Measurements from ENCODE around the gene RAB43.
"Not testable (repeated sequence)": the region's sequence is repeated elsewhere in the genome, so short reads cannot be mapped to it uniquely, and the experiment has no call there.

RAB43 gene

GRCh38 chr3:129121792-129122411 lies at the start of gene RAB43:
TSS of gene RAB43 (minus strand) at chr3:129121804. CDS start at chr3:129121489, 315 bp downstream.
- peak within 1 kb of the TSS; percentile 65 to 86 for H3K9ac ChIP-seq (ENCODE audit: low read depth in 1 of 2, low read length in 2 of 2)
- peaks cover 46 to 50% of the 10 kb centered on the region in 2 donors for H3K4me1 ChIP-seq (ENCODE audit: control insufficient read depth in 1 of 2, insufficient read depth in 2 of 2, low read length in 2 of 2)
- peak within 1 kb of the TSS; percentile 89 for H3K27ac ChIP-seq (ENCODE audit: low read depth, low read length)
- no peaks in the 10 kb centered on the region for H3K27me3 ChIP-seq (ENCODE audit: control insufficient read depth in 1 of 2, insufficient read depth in 2 of 2, low read length in 2 of 2)
- H3K36me3 ChIP-seq (ENCODE audit: control insufficient read depth in 1 of 2, insufficient read depth in 2 of 2, low read length in 2 of 2): peaks cover 3 to 4% of the 10 kb centered on the region in 2 donors
- H3K9me3 ChIP-seq (ENCODE audit: control insufficient read depth in 1 of 2, low read length in 2 of 2): no peaks in the 10 kb centered on the region
- peak within 1 kb of the TSS; percentile 74 to 83 for H3K4me3 ChIP-seq (ENCODE audit: low read depth in 1 of 2, low read length in 2 of 2)

DNA sequence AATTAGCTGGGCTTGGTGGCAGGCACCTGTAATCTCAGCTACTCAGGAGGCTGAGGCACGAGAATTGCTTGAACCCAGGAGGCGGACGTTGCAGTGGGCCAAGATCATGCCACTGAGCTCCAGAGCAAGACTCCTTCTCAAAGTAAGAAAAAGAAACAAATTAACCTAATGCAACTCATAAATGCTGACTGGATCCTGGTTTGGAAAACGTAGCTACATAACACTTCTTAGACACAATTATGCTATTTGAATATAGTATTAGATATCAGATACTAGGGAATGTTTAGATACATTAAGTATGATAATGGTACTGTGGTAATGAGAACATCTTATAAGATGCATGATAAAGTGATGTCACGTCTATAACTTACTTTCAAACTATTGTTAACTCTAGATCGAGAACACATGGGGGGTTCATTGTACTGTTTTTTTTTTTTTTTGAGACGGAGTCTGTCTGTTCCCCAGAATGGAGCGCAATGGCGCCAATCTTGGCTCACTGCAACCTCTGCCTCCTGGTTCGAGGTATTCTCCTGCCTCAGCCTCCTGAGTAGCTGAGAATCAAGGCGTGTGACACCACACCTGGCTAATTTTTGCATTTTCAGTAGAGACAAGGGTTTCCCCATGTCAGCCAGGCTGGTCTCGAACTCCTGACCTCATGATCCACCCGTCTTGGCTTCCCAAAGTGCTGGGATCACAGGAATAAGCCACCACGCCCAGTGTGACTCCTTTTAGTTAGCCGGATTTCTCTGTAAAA lies 45.2 kb upstream of the RAB43 start:
- peaks cover 7 to 13% of the 10 kb centered on the region in 2 donors for H3K4me1 ChIP-seq (ENCODE audit: control insufficient read depth in 1 of 2, insufficient read depth in 2 of 2, low read length in 2 of 2)
- no peaks in the 10 kb centered on the region for H3K27me3 ChIP-seq (ENCODE audit: control insufficient read depth in 1 of 2, insufficient read depth in 2 of 2, low read length in 2 of 2)
- H3K9me3 ChIP-seq (ENCODE audit: control insufficient read depth in 1 of 2, low read length in 2 of 2): no peaks in the 10 kb centered on the region
- no peak overlapping the region for H3K9ac ChIP-seq (ENCODE audit: low read depth in 1 of 2, low read length in 2 of 2)
- H3K4me3 ChIP-seq (ENCODE audit: low read depth in 1 of 2, low read length in 2 of 2): no peak overlapping the region
- no peak overlapping the region for H3K27ac ChIP-seq (ENCODE audit: low read depth, low read length)
- peaks cover 31 to 51% of the 10 kb centered on the region in 2 donors for H3K36me3 ChIP-seq (ENCODE audit: control insufficient read depth in 1 of 2, insufficient read depth in 2 of 2, low read length in 2 of 2)

DNA sequence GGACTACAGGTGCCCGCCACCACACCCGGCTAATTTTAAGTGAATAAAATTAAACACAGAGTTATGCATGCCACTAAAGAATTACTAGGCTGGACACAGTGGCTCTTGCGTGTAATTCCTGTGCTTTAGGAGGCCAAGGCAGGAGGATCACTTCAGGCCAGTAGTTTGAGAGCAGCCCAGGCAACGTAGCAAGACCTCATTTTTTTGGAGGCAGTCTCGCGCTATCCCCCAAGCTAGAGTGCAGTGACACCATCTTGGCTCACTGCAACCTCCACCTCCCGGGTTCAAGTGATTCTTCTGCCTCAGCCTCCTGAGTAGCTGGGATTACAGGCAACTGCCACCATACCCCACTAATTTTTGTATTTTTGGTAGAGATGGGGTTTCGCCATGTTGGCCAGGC lies 44.0 kb upstream of the RAB43 start:
- H3K4me1 ChIP-seq (ENCODE audit: control insufficient read depth in 1 of 2, insufficient read depth in 2 of 2, low read length in 2 of 2): peaks cover 7 to 15% of the 10 kb centered on the region in 2 donors
- H3K9me3 ChIP-seq (ENCODE audit: control insufficient read depth in 1 of 2, low read length in 2 of 2); H3K27me3 ChIP-seq (ENCODE audit: control insufficient read depth in 1 of 2, insufficient read depth in 2 of 2, low read length in 2 of 2); H3K27ac ChIP-seq (ENCODE audit: low read depth, low read length); H3K9ac ChIP-seq (ENCODE audit: low read depth in 1 of 2, low read length in 2 of 2); H3K4me3 ChIP-seq (ENCODE audit: low read depth in 1 of 2, low read length in 2 of 2): not testable (repeated sequence)
- peaks cover 21 to 40% of the 10 kb centered on the region in 2 donors for H3K36me3 ChIP-seq (ENCODE audit: control insufficient read depth in 1 of 2, insufficient read depth in 2 of 2, low read length in 2 of 2)

GRCh38 chr3:129164500-129164899 lies 42.9 kb upstream of the RAB43 start:
- Histone ChIP-seq H3K4me3 (ENCODE audit: low read depth in 1 of 2, low read length in 2 of 2) (no peak overlapping the region), H3K36me3 (ENCODE audit: control insufficient read depth in 1 of 2, insufficient read depth in 2 of 2, low read length in 2 of 2) (peaks cover 12 to 29% of the 10 kb centered on the region in 2 donors), H3K9ac (ENCODE audit: low read depth in 1 of 2, low read length in 2 of 2) (no peak overlapping the region), H3K9me3 (ENCODE audit: control insufficient read depth in 1 of 2, low read length in 2 of 2) (no peaks in the 10 kb centered on the region), H3K4me1 (ENCODE audit: control insufficient read depth in 1 of 2, insufficient read depth in 2 of 2, low read length in 2 of 2) (peaks cover 9 to 20% of the 10 kb centered on the region in 2 donors), H3K27ac (ENCODE audit: low read depth, low read length) (no peak overlapping the region), H3K27me3 (ENCODE audit: control insufficient read depth in 1 of 2, insufficient read depth in 2 of 2, low read length in 2 of 2) (no peaks in the 10 kb centered on the region)

DNA sequence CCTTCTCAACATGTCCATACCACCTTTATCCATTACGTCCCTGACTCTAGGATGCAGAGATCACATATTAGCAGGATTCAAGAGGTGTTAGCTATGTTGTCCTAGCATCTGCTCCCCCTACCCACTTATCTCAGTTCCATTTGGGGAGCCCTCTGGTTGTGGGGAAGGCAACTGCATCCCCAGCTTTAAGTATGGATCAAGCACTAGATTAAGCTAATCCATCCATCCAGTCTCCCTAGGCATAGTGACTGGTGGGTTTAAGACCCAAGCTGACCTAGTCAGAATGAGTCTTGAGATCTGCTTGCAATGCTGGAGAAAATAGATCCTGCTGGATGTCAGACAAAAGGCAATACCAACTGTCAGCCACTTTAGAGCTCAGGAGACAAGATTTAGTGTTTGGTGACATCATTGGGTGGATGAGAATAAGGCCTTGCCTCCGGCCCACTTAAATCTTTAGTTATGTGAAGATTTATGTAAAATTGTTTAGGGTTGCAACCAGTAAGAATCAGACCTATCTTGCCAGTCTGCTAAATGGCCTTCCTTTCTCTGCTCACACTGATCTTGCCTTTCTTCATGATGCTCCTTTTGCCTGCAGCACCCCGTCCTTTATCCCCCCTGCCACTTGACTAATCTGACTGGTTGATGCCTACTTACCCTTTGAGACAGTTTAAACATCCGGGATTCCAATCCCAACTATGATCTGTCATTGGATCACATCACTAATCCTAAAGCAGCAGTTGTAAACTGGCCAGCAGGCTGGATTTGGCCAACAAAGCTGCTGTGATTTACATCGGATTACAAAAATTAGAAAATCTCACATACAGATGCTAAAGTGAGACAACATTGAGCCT lies 41.4 kb upstream of the RAB43 start:
- peaks cover 9 to 34% of the 10 kb centered on the region in 2 donors for H3K36me3 ChIP-seq (ENCODE audit: control insufficient read depth in 1 of 2, insufficient read depth in 2 of 2, low read length in 2 of 2)
- no peaks in the 10 kb centered on the region for H3K27me3 ChIP-seq (ENCODE audit: control insufficient read depth in 1 of 2, insufficient read depth in 2 of 2, low read length in 2 of 2)
- H3K4me3 ChIP-seq (ENCODE audit: low read depth in 1 of 2, low read length in 2 of 2): no peak overlapping the region
- no peak overlapping the region for H3K27ac ChIP-seq (ENCODE audit: low read depth, low read length)
- no peaks in the 10 kb centered on the region for H3K9me3 ChIP-seq (ENCODE audit: control insufficient read depth in 1 of 2, low read length in 2 of 2)
- H3K4me1 ChIP-seq (ENCODE audit: control insufficient read depth in 1 of 2, insufficient read depth in 2 of 2, low read length in 2 of 2): peaks cover 12 to 22% of the 10 kb centered on the region in 2 donors
- no peak overlapping the region for H3K9ac ChIP-seq (ENCODE audit: low read depth in 1 of 2, low read length in 2 of 2)

GRCh38 chr3:129161860-129162271 lies 40.3 kb upstream of the RAB43 start:
- Histone ChIP-seq H3K27me3 (ENCODE audit: control insufficient read depth in 1 of 2, insufficient read depth in 2 of 2, low read length in 2 of 2) (no peaks in the 10 kb centered on the region), H3K4me1 (ENCODE audit: control insufficient read depth in 1 of 2, insufficient read depth in 2 of 2, low read length in 2 of 2) (peaks cover 12 to 22% of the 10 kb centered on the region in 2 donors), H3K27ac (ENCODE audit: low read depth, low read length) (peak overlapping the region; percentile 91), H3K9ac (ENCODE audit: low read depth in 1 of 2, low read length in 2 of 2) (peak overlapping the region; percentile 56 to 87), H3K9me3 (ENCODE audit: control insufficient read depth in 1 of 2, low read length in 2 of 2) (no peaks in the 10 kb centered on the region), H3K4me3 (ENCODE audit: low read depth in 1 of 2, low read length in 2 of 2) (peak overlapping the region; percentile 98 to 99), H3K36me3 (ENCODE audit: control insufficient read depth in 1 of 2, insufficient read depth in 2 of 2, low read length in 2 of 2) (peaks cover 0 to 33% of the 10 kb centered on the region in 2 donors)

- Histone ChIP-seq H3K27ac (ENCODE audit: low read depth, low read length) (peak within 1 kb of the TSS; percentile 91), H3K4me1 (ENCODE audit: control insufficient read depth in 1 of 2, insufficient read depth in 2 of 2, low read length in 2 of 2) (peaks cover 12 to 22% of the 10 kb centered on the region in 2 donors), H3K36me3 (ENCODE audit: control insufficient read depth in 1 of 2, insufficient read depth in 2 of 2, low read length in 2 of 2) (peaks cover 3 to 33% of the 10 kb centered on the region in 2 donors), H3K27me3 (ENCODE audit: control insufficient read depth in 1 of 2, insufficient read depth in 2 of 2, low read length in 2 of 2) (no peaks in the 10 kb centered on the region), H3K9ac (ENCODE audit: low read depth in 1 of 2, low read length in 2 of 2) (peak within 1 kb of the TSS; percentile 89 to 95), H3K9me3 (ENCODE audit: control insufficient read depth in 1 of 2, low read length in 2 of 2) (no peaks in the 10 kb centered on the region), H3K4me3 (ENCODE audit: low read depth in 1 of 2, low read length in 2 of 2) (peak within 1 kb of the TSS; percentile 98 to 99)
These were observed 39.6 kb upstream of the RAB43 start, which contains the start of gene ISY1 for GRCh38 chr3:129160891-129161859. TSS of gene ISY1 (minus strand) at chr3:129161063. CDS start at chr3:129160975, 88 bp downstream.

DNA sequence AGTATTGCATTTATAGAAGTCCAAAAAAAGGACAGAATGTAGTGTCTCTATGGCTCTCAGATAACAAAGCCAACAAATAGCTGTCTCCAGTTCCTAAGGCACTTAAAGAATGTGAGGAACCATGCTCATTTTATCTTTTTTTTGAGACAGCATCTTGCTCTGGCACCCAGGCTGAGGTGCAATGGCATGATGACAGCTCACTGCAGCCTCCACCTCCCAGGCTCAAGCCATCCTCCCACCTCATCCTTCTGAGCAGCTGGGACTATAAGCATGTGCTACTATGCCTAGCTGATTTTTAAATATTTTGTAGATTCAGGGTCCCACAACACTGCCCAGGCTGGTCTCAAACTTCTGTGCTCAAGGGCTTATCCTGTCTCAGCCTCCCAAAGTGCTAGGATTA lies 23.2 kb upstream of the RAB43 start:
- peaks cover 16 to 43% of the 10 kb centered on the region in 2 donors for H3K36me3 ChIP-seq (ENCODE audit: control insufficient read depth in 1 of 2, insufficient read depth in 2 of 2, low read length in 2 of 2)
- H3K4me1 ChIP-seq (ENCODE audit: control insufficient read depth in 1 of 2, insufficient read depth in 2 of 2, low read length in 2 of 2): no peaks in the 10 kb centered on the region
- H3K4me3 ChIP-seq (ENCODE audit: low read depth in 1 of 2, low read length in 2 of 2): no peak overlapping the region
- no peaks in the 10 kb centered on the region for H3K9me3 ChIP-seq (ENCODE audit: control insufficient read depth in 1 of 2, low read length in 2 of 2)
- H3K9ac ChIP-seq (ENCODE audit: low read depth in 1 of 2, low read length in 2 of 2): no peak overlapping the region
- H3K27ac ChIP-seq (ENCODE audit: low read depth, low read length): no peak overlapping the region
- H3K27me3 ChIP-seq (ENCODE audit: control insufficient read depth in 1 of 2, insufficient read depth in 2 of 2, low read length in 2 of 2): no peaks in the 10 kb centered on the region

DNA sequence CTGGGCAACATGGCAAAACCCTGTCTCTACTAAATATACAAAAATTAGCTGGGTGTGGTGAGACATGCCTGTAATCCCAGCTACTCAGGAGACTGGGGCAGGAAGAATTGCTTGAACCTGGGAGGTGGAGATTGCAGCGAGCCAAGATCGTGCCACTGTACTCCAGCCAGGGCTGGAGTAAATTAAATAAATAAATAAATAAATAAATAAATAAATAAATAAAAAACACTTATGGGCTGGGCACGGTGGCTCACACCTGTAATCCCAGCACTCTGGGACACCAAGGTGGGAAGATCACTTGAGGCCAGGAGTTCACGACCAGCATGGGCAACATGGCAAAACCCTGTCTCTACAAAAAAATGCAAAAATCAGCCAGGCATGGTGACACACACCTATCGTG lies 19.4 kb upstream of the RAB43 start:
- peaks cover 16 to 38% of the 10 kb centered on the region in 2 donors for H3K36me3 ChIP-seq (ENCODE audit: control insufficient read depth in 1 of 2, insufficient read depth in 2 of 2, low read length in 2 of 2)
- not testable (repeated sequence) for H3K27me3 ChIP-seq (ENCODE audit: control insufficient read depth in 1 of 2, insufficient read depth in 2 of 2, low read length in 2 of 2); H3K9ac ChIP-seq (ENCODE audit: low read depth in 1 of 2, low read length in 2 of 2); H3K4me1 ChIP-seq (ENCODE audit: control insufficient read depth in 1 of 2, insufficient read depth in 2 of 2, low read length in 2 of 2); H3K27ac ChIP-seq (ENCODE audit: low read depth, low read length); H3K4me3 ChIP-seq (ENCODE audit: low read depth in 1 of 2, low read length in 2 of 2); H3K9me3 ChIP-seq (ENCODE audit: control insufficient read depth in 1 of 2, low read length in 2 of 2)
